K562 (cell line): ENCODE results near the gene SORCS1. TPM values are rescaled to one million over a fixed set of nuclear protein-coding genes. Genes with fewer than 3 reads are reported as not detected.

Source experiments
- ATAC-seq: fragments of 200-7000 bp; cut with Tn5 transposase; 3 replicates; pipeline ENCODE4 v1.9.1; 2020; ENCODE audit warnings: moderate library complexity
- BruUV-seq: library from RNA; stranded (reverse); fragments of 400-500 nt; replicated peaks from 2 replicates; lab custom pipeline; 2021; lab: Mats Ljungman, UMichigan
- CTCF ChIA-PET: fragments of 300-600 bp; formaldehyde crosslinking; extraction: SDS; loops from one replicate; lab custom pipeline; 2021; ENCODE audit warnings: low intra/inter-chr PET ratio; lab: Yijun Ruan, JAX
- POLR2A ChIA-PET: fragments of 300-600, 350-650 bp; sonication (Branson Sonifier 250); formaldehyde crosslinking; extraction: SDS; loops from one replicate; lab custom pipeline; 2021; ENCODE audit warnings: antibody characterized with exemption, inconsistent platforms; lab: Yijun Ruan, JAX
- DNase-seq, 4 experiments: peaks; one replicate each; pipeline versions ENCODE4 v3.0.0 to v3.0.0-alpha.2; 2011 to 2018; ENCODE audit warnings: low spot score in 3 of 4, mixed read lengths in 3 of 4; ENCODE audit errors: extremely low read depth in 1 of 4
- FAIRE-seq: peaks from 2 replicates; lab custom pipeline; 2011; peaks lifted over from hg19 to GRCh38; lab: Jason Lieb, UNC
- H2AFZ ChIP-seq: 2 replicates; pipeline ENCODE4 v1.6.0; 2011; ENCODE audit warnings: low read depth, low read length, control low read depth, inconsistent platforms
- H3K27ac ChIP-seq: fragments of 200-600 bp; 3 replicates; pipeline ENCODE4 v1.8.0; 2011; ENCODE audit warnings: low read depth, mild to moderate bottlenecking, control low read depth, inconsistent platforms, low read length, moderate library complexity, mixed read lengths; ENCODE audit errors: extremely low read depth
- H3K27me3 ChIP-seq, 2 experiments: fragments of 300-600 bp in 1 of 2; 2 replicates in 1 of 2; 3 replicates in 1 of 2; pipeline versions ENCODE4 v1.6.0 to v1.8.0; 2011; ENCODE audit warnings: inconsistent platforms in 2 of 2, low read length in 2 of 2, mild to moderate bottlenecking in 1 of 2, mixed read lengths in 1 of 2, moderate library complexity in 1 of 2; ENCODE audit not compliant: control insufficient read depth in 2 of 2, insufficient read depth in 2 of 2
- H3K36me3 ChIP-seq: fragments of 300-600 bp; 3 replicates; pipeline ENCODE4 v1.8.0; 2011; ENCODE audit warnings: mild to moderate bottlenecking, low read length, inconsistent platforms; ENCODE audit not compliant: control insufficient read depth, insufficient read depth
- H3K4me1 ChIP-seq, 2 experiments: fragments of 200-600 bp in 1 of 2; replicated peaks in 1 of 2; 2 replicates in 1 of 2; 3 replicates in 1 of 2; pipeline versions ENCODE4 v1.5.1 to v1.8.0; 2011; ENCODE audit warnings: inconsistent platforms in 2 of 2, low read length in 2 of 2, mild to moderate bottlenecking in 1 of 2, mixed read lengths in 1 of 2, moderate library complexity in 1 of 2; ENCODE audit not compliant: control insufficient read depth in 2 of 2, insufficient read depth in 2 of 2
- H3K4me2 ChIP-seq: 2 replicates; pipeline ENCODE4 v1.6.1; 2011; ENCODE audit warnings: low read length, control low read depth, inconsistent platforms, mixed read lengths; ENCODE audit not compliant: insufficient read depth
- H3K4me3 ChIP-seq: fragments of 200-600 bp; sonication (generic), shearing (Covaris generic); 2 replicates; pipeline ENCODE4 v1.5.1; 2016; ENCODE audit warnings: control low read depth, inconsistent platforms
- H3K79me2 ChIP-seq: fragments of 200-600 bp; 3 replicates; pipeline ENCODE4 v1.8.0; 2011; ENCODE audit warnings: low read length, inconsistent platforms; ENCODE audit not compliant: control insufficient read depth, insufficient read depth
- H3K9ac ChIP-seq, 2 experiments: 2 replicates each; pipeline versions ENCODE4 v1.6.0 to v1.6.1; 2011; ENCODE audit warnings: low read depth in 2 of 2, low read length in 2 of 2, control low read depth in 1 of 2, inconsistent platforms in 1 of 2, mild to moderate bottlenecking in 1 of 2, mixed read lengths in 1 of 2; ENCODE audit not compliant: insufficient read depth in 1 of 2
- H3K9me1 ChIP-seq: one replicate; pipeline ENCODE4 v1.6.0; 2011; ENCODE audit warnings: inconsistent platforms, mild to moderate bottlenecking, low read length, moderate library complexity; ENCODE audit not compliant: control insufficient read depth, insufficient read depth
- H3K9me3 ChIP-seq: replicated peaks from 2 replicates; pipeline ENCODE4 v1.5.1; 2011; ENCODE audit warnings: low read depth, low read length, inconsistent platforms; ENCODE audit not compliant: control insufficient read depth, insufficient read depth
- H4K20me1 ChIP-seq: replicated peaks from 2 replicates; pipeline ENCODE4 v1.6.1; 2011; ENCODE audit warnings: low read length, inconsistent platforms, mixed read lengths; ENCODE audit not compliant: control insufficient read depth, insufficient read depth
- CHD1 ChIP-seq: fragments of 200-600 bp; sonication (generic); IDR thresholded peaks from one replicate; pipeline ENCODE4 v1.6.1; 2012; ENCODE audit warnings: mild to moderate bottlenecking, moderate library complexity, low read length, inconsistent platforms
- EP300 ChIP-seq: IDR thresholded peaks from 2 replicates; pipeline ENCODE4 v1.6.1; 2012; ENCODE audit warnings: low read length, improper control_type of control experiment
- GABPA ChIP-seq: fragments of 200-800 bp; sonication (Bioruptor generic); conservative IDR thresholded peaks from 2 replicates; pipeline ENCODE4 v1.6.1; 2016; ENCODE audit warnings: low read depth, missing genetic modification characterization, missing compliant biosample characterization
- NR4A1 ChIP-seq, 2 experiments: fragments of 250-450 bp in 1 of 2; fragments of 450-650 bp in 1 of 2; sonication (Bioruptor Pico) in 1 of 2; IDR thresholded peaks; 2 replicates each; pipeline versions ENCODE4 v1.4.0 to v1.6.1; 2016 to 2020; ENCODE audit warnings: mild to moderate bottlenecking in 2 of 2, missing compliant biosample characterization in 1 of 2, missing genetic modification characterization in 1 of 2, moderate library complexity in 1 of 2
- POLR2H ChIP-seq: IDR thresholded peaks from 2 replicates; pipeline ENCODE4 v1.6.1; 2016; ENCODE audit warnings: missing genetic modification characterization, low read depth, mild to moderate bottlenecking, control low read depth, missing compliant biosample characterization, moderate library complexity
- SLC30A9 ChIP-seq: fragments of 250-450 bp; sonication (Bioruptor Pico); IDR thresholded peaks from 2 replicates; pipeline ENCODE4 v1.8.0; 2022; ENCODE audit warnings: mild to moderate bottlenecking, moderate library complexity
- SMARCB1 ChIP-seq: IDR thresholded peaks from 2 replicates; pipeline ENCODE4 v1.6.1; 2011; ENCODE audit warnings: improper control_type of control experiment, low read depth; ENCODE audit not compliant: insufficient read length
- SP1 ChIP-seq: sonication (generic); formaldehyde crosslinking; IDR thresholded peaks from 2 replicates; pipeline ENCODE4 v1.8.1; 2022; ENCODE audit warnings: mild to moderate bottlenecking, missing genetic modification reagents
- ZNF699 ChIP-seq: fragments of 250-450 bp; sonication (Bioruptor Pico); IDR thresholded peaks from 2 replicates; pipeline ENCODE4 v1.8.0; 2021; ENCODE audit warnings: mild to moderate bottlenecking, moderate library complexity; ENCODE audit not compliant: insufficient replicate concordance
- WGBS: fragments of 100-300 bp; shearing (Covaris generic); methylation state at CpG from one replicate; pipeline ENCODE4 v1.1.6; 2016; ENCODE audit warnings: low coverage, mixed read lengths; ENCODE audit not compliant: insufficient coverage; ENCODE audit errors: missing lambda C conversion rate; 5-methylcytosine and 5-hydroxymethylcytosine counted together
- in situ Hi-C: fragments of 300-500 bp; cut with MboI; formaldehyde crosslinking; loops from 4 replicates; pipeline ENCODE4 v1.15.0; 2018; ENCODE audit warnings: inconsistent platforms, mixed read lengths
- intact Hi-C: fragments of 100-400 bp; cut with micrococcal nuclease; formaldehyde crosslinking; loops from 2 replicates; pipeline ENCODE4 v1.14.2; 2022
- polyA plus RNA-seq, 8 experiments: library from polyadenylated mRNA; depleted of rRNA in 4 of 8; stranded (reverse) in 5 of 8; unstranded in 3 of 8; fragments of >200 nt; fragmentation: Nextera tagmentation in 2 of 8; fragmentation: Illumina TruSeq in 1 of 8; extraction: Ambion mirVana in 2 of 8; extraction: Trizol in 1 of 8; gene quantifications; 2 replicates each; pipeline versions ENCODE4 v1.2.1 to v1.2.3, GENCODE V29; 2011 to 2014; ENCODE audit warnings: inconsistent platforms in 1 of 8, missing spikeins in 1 of 8
- total RNA-seq, 7 experiments: library from RNA; depleted of rRNA in 6 of 7; stranded (reverse); fragments of >200 nt in 6 of 7; fragmentation: Illumina TruSeq in 2 of 7; extraction: Trizol in 2 of 7; gene quantifications; 2 replicates each; pipeline versions ENCODE4 v1.2.1 to v1.2.3, GENCODE V29; 2011 to 2021; ENCODE audit warnings: low replicate concordance in 1 of 7
- TF ChIP-seq, protein P1 (sequence below), 2 experiments: fragments of 450-650 bp in 1 of 2; sonication (generic) in 1 of 2; formaldehyde crosslinking in 1 of 2; IDR thresholded peaks in 1 of 2; conservative IDR thresholded peaks in 1 of 2; 2 replicates each; pipeline versions ENCODE4 v1.6.1 to v1.8.1; 2016 to 2023; ENCODE audit warnings: mild to moderate bottlenecking in 2 of 2, moderate library complexity in 2 of 2, inconsistent platforms in 1 of 2, missing genetic modification reagents in 1 of 2
- TF ChIP-seq, protein P2 (sequence below): fragments of 250-450 bp; sonication (Bioruptor Pico); IDR thresholded peaks from 2 replicates; pipeline ENCODE4 v1.5.1; 2021; ENCODE audit warnings: mild to moderate bottlenecking
- TF ChIP-seq, protein P3 (sequence below): sonication (generic); formaldehyde crosslinking; IDR thresholded peaks from 2 replicates; pipeline ENCODE4 v1.8.0; 2022; ENCODE audit warnings: mild to moderate bottlenecking, missing genetic modification reagents

SORCS1 gene
- total and polyA plus RNA-seq, 9 of the 15 experiments (the other 6 are each of a cell fraction or from before 2014, with no cell fraction given), result 1.5 to 3.9 (median 2.7) TPM

DNA sequence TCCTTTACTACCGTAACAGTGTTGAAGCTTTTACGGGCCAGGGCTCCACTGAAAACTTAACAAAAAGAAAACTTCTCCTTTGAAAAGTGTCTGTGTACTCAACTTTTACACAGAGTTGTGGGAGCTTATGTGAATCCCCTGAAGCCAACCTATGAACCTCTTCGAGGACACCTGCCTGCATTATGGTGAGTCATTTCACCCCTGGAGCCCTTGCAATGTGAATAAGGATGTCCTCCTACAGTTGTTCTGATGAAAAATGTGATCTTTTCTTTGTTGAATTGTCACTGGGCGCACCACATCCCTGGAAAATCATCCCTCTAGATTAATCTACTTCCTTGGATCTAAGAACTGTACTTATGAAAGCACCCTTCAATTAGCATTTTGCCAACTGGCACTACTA is 93.2 kb downstream of the SORCS1 start:
- in situ Hi-C loops, result no loop called here
- CTCF ChIA-PET, result no interaction called here

More for the DNA sequence above, 93.2 kb downstream of the SORCS1 start:
- no TSS peak for BruUV-seq
- WGBS, result 52% methylated on average over 4 of the region's 4 CpGs
- DNase-seq (no peak), FAIRE-seq (peak; percentile 29), ATAC-seq (no peak)
- TF ChIP-seq SP1 (no peak), SLC30A9 (CRISPR knock-in tag) (no peak), POLR2H (tag) (no peak), SMARCB1 (no peak), EP300 (no peak), NR4A1 (CRISPR knock-in tag; IDR thresholded peaks at IDR 0.05) (no peak), NR4A1 (tag; IDR thresholded peaks at IDR 0.05) (no peak), ZNF699 (CRISPR knock-in tag) (no peak), CHD1 (no peak), GABPA (tag) (no peak)
- TF ChIP-seq, protein P1, sequence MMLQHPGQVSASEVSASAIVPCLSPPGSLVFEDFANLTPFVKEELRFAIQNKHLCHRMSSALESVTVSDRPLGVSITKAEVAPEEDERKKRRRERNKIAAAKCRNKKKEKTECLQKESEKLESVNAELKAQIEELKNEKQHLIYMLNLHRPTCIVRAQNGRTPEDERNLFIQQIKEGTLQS (IDR thresholded peaks at IDR 0.05), result no peak
- TF ChIP-seq, protein P1 (CRISPR knock-in tag; conservative IDR thresholded peaks at IDR 0.05), result no peak
- TF ChIP-seq, protein P2, sequence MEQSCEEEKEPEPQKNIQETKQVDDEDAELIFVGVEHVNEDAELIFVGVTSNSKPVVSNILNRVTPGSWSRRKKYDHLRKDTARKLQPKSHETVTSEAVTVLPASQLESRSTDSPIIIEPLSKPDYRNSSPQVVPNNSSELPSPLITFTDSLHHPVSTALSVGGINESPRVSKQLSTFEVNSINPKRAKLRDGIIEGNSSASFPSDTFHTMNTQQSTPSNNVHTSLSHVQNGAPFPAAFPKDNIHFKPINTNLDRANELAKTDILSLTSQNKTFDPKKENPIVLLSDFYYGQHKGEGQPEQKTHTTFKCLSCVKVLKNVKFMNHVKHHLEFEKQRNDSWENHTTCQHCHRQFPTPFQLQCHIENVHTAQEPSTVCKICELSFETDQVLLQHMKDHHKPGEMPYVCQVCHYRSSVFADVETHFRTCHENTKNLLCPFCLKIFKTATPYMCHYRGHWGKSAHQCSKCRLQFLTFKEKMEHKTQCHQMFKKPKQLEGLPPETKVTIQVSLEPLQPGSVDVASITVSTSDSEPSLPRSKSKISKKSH, result no peak
- TF ChIP-seq, protein P3, sequence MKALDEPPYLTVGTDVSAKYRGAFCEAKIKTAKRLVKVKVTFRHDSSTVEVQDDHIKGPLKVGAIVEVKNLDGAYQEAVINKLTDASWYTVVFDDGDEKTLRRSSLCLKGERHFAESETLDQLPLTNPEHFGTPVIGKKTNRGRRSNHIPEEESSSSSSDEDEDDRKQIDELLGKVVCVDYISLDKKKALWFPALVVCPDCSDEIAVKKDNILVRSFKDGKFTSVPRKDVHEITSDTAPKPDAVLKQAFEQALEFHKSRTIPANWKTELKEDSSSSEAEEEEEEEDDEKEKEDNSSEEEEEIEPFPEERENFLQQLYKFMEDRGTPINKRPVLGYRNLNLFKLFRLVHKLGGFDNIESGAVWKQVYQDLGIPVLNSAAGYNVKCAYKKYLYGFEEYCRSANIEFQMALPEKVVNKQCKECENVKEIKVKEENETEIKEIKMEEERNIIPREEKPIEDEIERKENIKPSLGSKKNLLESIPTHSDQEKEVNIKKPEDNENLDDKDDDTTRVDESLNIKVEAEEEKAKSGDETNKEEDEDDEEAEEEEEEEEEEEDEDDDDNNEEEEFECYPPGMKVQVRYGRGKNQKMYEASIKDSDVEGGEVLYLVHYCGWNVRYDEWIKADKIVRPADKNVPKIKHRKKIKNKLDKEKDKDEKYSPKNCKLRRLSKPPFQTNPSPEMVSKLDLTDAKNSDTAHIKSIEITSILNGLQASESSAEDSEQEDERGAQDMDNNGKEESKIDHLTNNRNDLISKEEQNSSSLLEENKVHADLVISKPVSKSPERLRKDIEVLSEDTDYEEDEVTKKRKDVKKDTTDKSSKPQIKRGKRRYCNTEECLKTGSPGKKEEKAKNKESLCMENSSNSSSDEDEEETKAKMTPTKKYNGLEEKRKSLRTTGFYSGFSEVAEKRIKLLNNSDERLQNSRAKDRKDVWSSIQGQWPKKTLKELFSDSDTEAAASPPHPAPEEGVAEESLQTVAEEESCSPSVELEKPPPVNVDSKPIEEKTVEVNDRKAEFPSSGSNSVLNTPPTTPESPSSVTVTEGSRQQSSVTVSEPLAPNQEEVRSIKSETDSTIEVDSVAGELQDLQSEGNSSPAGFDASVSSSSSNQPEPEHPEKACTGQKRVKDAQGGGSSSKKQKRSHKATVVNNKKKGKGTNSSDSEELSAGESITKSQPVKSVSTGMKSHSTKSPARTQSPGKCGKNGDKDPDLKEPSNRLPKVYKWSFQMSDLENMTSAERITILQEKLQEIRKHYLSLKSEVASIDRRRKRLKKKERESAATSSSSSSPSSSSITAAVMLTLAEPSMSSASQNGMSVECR, result no peak
- Histone ChIP-seq H3K9me3 (no peaks in the 10 kb centered on the region), H3K27me3 (no peaks in the 10 kb centered on the region), H3K4me2 (no peak overlapping the region), H3K36me3 (no peaks in the 10 kb centered on the region), H3K27ac (no peak overlapping the region), H4K20me1 (no peaks in the 10 kb centered on the region), H3K9ac (no peak overlapping the region), H2AFZ (no peak overlapping the region), H3K79me2 (no peaks in the 10 kb centered on the region), H3K9me1 (no peaks in the 10 kb centered on the region), H3K4me3 (no peak overlapping the region), H3K4me1 (no peaks in the 10 kb centered on the region; a peak in 1 of 5 replicates)
- intact Hi-C loops, result no loop called here
- POLR2A ChIA-PET, result no interaction called here
